Measurements from ENCODE around the gene PAQR8. TPM values are rescaled to one million over a fixed set of nuclear protein-coding genes. Genes with fewer than 3 reads are reported as not detected.
"Not testable (repeated sequence)": the region's sequence is repeated elsewhere in the genome, so short reads cannot be mapped to it uniquely, and the experiment has no call there.

PAQR8 gene
- total RNA-seq, 1 experiment from 2014 or later = 4.2 TPM

DNA sequence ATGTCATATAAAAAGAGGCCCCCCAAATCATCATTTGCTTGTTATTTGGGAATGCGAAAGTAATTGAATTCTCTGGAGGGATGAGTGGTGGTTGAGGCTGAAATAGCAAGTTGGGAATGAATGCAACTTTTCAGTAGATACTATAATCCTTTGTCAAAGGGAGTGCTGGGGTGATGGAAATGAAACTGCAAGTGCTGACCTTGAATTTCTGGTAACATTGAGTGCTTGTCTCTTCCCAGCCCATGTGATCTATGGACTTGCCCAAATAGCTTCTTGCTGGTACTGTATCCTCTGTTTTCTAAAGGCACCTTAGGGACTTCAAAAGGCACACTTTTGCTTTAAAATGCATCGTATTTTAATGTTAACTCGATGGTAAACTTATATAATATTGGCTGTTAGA lies 14.8 kb downstream of the PAQR8 start:
- no peak for DNase-seq (ENCODE audit: low read depth)

DNA sequence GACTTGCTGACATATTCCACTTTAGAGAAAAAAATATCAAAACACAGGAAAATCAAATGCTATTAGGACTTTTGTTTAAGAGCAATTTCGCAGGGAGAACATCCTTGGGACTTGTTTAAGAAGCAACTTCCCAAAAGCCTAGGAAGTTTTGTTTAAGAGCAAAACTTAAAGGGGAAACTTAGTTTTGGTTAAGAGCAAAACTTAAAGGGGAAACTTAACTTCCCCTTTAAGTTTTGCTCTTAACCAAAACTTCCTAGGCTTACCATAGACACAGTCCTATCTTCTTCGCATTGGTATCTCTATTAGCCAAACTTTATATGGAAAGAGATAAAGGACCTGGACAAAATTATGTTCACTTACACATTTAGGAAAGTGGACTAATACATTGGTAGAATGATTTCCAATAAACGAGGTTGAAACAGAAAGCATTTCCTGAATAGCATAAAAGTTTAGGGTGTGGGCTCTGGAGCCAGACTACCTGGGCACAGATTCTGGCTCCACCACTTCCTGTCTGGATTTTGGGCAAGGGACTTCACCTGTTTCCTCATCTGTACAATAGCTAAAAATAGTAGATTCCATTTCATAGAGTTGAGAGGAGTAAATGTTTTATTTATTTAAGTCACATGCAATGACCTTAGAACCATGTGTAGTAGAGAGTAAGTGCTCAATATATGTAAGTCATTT lies 15.7 kb downstream of the PAQR8 start:
- no peak for DNase-seq (ENCODE audit: low read depth)

- no peak for DNase-seq (ENCODE audit: low read depth)
These were observed 19.3 kb downstream of the PAQR8 start for GRCh38 chr6:52381249-52381648.

DNA sequence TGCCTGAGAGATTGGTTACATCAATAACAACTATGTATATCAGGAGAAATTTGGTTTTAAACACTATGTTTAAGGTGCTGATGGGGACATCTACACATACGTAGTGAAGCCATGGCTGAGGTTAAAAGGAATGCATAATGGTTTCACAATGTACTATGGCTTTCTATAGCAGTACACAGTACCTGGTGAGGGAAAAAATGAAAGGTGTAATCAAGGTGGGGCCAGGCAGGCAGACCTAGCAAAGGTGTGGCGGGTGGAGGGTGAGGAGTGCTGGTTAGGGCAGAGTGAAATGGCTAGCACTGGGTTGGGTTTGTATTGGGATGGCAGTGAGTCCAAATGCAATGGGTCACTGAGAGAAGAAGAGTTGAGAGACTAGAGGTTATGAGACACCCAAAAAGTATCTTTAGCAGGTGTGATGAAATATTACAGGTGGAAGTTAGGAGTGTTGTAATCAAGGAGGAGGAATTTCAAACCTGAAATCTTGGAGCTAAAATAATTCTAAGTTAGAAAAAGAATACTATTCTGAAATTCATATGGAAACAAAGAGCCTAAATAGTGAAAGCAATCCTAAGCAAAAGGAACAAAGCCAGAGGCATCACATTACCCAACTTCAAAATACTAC lies 22.3 kb downstream of the PAQR8 start:
- no peak for DNase-seq (ENCODE audit: low read depth)

- no peak for DNase-seq (ENCODE audit: low read depth)
These were observed 23.1 kb downstream of the PAQR8 start for GRCh38 chr6:52385074-52385473.

- not testable (repeated sequence) for DNase-seq (ENCODE audit: low read depth)
These were observed 26.2 kb downstream of the PAQR8 start for GRCh38 chr6:52388119-52388518.

GRCh38 chr6:52388790-52389189 lies 26.8 kb downstream of the PAQR8 start:
- no peak for DNase-seq (ENCODE audit: low read depth)

DNA sequence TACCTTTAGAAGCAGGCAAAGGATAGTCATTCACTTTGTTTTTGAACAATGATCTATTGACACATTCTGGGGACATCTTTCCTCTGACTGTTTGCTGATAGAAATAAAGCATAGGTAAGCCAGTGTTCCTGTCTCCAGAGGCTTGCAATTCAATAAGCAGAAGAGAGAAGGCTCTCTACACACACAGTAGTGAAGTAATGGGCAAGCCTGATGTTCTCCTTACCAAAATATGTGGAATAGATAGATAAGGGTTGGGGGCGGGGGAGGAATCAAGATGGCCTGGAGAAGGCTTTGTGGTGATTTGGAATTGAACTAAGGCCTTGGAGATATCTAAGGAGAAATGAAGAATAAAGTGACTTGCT lies 27.3 kb downstream of the PAQR8 start:
- DNase-seq (ENCODE audit: low read depth) = peak; percentile 5

- DNase-seq (ENCODE audit: low read depth) = peak; percentile 79
These were observed 27.8 kb downstream of the PAQR8 start for GRCh38 chr6:52389626-52390360.

- DNase-seq (ENCODE audit: low read depth) = peak; percentile 85
These were observed 28.4 kb downstream of the PAQR8 start for GRCh38 chr6:52390361-52390727.

GRCh38 chr6:52391599-52391998 lies 29.6 kb downstream of the PAQR8 start:
- no peak for DNase-seq (ENCODE audit: low read depth)

DNA sequence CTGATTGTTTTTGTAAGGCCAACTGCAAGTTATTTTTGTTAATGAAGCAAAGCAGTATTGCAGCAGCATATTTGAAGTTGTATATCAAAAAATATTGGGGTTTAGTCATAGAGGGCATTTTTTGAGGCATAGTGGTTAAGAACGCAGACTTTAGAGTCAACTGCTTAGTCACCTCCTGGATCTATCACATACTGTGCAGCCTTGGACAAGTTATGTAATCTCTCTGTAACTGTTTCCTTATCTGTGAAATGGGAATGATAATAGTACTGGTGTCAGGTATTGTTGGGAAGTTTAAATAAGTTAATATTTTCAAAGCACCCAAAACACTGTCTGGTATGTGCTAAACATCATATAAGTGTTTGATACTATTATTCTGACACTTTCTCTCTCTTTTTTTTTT lies 31.0 kb downstream of the PAQR8 start:
- DNase-seq (ENCODE audit: low read depth) = peak; percentile 11

GRCh38 chr6:52393780-52394179 lies 31.8 kb downstream of the PAQR8 start:
- no peak for DNase-seq (ENCODE audit: low read depth)

- DNase-seq (ENCODE audit: low read depth) = no peak
These were observed 32.3 kb downstream of the PAQR8 start for GRCh38 chr6:52394251-52394666.

GRCh38 chr6:52395969-52396368 lies 34.0 kb downstream of the PAQR8 start:
- DNase-seq (ENCODE audit: low read depth) = no peak

- DNase-seq (ENCODE audit: low read depth) = peak; percentile 67
These were observed 37.8 kb downstream of the PAQR8 start for GRCh38 chr6:52399511-52400312.

GRCh38 chr6:52400313-52401041 lies 38.5 kb downstream of the PAQR8 start:
- no peak for DNase-seq (ENCODE audit: low read depth)

- DNase-seq (ENCODE audit: low read depth) = no peak
These were observed 41.1 kb downstream of the PAQR8 start for GRCh38 chr6:52403086-52403485.

DNA sequence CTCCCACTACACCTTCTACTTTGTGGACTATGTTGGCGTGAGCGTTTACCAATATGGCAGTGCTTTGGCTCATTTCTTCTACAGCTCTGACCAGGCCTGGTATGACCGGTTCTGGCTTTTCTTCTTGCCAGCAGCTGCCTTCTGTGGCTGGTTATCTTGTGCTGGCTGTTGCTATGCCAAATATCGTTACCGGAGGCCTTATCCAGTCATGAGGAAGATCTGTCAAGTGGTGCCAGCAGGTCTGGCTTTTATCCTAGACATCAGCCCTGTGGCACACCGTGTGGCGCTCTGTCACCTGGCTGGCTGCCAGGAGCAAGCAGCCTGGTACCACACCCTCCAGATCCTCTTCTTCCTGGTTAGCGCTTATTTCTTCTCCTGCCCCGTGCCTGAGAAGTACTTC lies 41.7 kb downstream of the PAQR8 start:
- DNase-seq (ENCODE audit: low read depth) = peak; percentile 30

GRCh38 chr6:52405243-52405642 lies 43.3 kb downstream of the PAQR8 start:
- no peak for DNase-seq (ENCODE audit: low read depth)

DNA sequence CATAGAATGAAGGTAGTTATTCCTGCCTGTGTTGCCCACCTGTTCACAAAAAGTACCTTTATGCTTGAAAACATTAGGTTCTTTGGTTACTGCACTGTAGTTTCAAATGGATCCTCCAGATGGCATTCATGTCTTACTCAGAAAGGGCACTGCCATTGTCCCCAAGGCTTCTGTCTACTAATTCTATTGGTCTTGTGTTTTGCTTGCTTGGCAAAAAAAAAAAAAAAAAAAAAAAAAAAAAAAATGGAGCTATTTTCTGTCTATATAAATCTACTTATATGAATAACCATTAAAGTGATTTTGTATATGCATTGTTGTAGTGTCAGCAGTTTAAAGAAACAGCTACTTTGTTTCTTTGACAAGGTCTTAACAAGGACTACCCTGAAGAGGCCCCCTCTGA lies 45.5 kb downstream of the PAQR8 start:
- peak; percentile 46 for DNase-seq (ENCODE audit: low read depth)

DNA sequence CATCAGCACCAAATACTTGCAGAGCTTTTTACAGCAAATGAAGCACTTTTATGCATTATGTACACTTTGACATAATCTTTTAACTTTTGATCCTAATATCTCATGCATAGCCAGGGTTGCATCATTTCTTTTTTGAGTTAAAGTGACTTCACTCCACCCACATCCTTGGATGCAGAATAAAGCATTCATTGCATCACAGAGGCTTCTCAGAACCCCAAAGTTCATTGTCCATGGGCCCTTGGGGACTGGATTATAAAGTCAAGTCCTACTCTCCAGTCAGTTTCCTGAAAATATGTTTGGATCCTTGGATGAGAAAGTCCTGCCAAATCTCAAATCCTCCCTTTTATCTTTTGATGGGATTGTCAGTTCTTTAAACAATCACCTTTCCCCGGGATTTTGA lies 47.5 kb downstream of the PAQR8 start:
- DNase-seq (ENCODE audit: low read depth) = no peak
